ENCODE measurements around the gene LCN15.

The LCN15 gene

DNA sequence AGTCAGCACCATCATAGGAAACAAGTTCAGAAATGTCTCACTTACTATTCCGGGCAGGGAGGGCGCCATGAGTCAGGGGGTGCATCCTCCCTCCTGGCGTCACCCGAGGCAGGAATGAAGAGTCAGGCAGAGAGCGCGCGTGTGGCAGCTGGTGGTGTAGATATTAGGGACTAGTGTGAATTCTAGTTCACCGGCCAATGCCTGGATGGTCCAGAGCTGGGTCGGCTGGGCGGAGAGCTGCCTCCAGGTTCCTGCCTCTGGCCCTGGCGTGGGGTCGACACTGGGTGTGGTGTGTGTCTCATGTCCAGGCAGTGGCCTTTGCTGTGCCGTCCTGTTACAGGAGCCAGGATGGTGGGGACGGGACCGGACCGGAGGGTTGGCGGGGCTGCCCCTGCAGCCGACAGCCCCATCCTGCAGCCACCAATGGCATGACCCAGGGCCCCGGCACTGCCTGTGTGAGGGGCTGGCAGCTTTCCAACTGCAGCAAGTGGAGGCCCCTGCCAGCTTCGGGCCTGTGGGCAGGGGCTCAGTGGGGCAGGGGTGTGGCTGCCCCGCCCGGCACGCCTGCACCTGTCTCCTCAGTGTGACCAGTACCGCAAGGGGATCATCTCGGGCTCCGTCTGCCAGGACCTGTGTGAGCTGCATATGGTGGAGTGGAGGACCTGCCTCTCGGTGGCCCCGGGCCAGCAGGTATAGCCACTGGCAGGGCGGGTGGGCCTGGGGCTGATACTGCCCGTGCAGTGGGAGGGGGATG lies 42.8 kb downstream of the LCN15 start:
- no peaks in the 10 kb centered on the region for H3K27me3 ChIP-seq (ENCODE audit: insufficient read depth, low read length)
- peaks cover 8% of the 10 kb centered on the region for H3K4me1 ChIP-seq (ENCODE audit: insufficient read depth, low read length)
- H3K4me3 ChIP-seq (ENCODE audit: low read length) = no peak overlapping the region
- no peak overlapping the region for H3K27ac ChIP-seq (ENCODE audit: low read length)
- no peaks in the 10 kb centered on the region for H3K9me3 ChIP-seq (ENCODE audit: insufficient read depth, low read depth, low read length)
- peaks cover 42% of the 10 kb centered on the region for H3K36me3 ChIP-seq (ENCODE audit: insufficient read depth, low read depth, low read length)
- no peak overlapping the region for H3K9ac ChIP-seq (ENCODE audit: low read depth, low read length)

DNA sequence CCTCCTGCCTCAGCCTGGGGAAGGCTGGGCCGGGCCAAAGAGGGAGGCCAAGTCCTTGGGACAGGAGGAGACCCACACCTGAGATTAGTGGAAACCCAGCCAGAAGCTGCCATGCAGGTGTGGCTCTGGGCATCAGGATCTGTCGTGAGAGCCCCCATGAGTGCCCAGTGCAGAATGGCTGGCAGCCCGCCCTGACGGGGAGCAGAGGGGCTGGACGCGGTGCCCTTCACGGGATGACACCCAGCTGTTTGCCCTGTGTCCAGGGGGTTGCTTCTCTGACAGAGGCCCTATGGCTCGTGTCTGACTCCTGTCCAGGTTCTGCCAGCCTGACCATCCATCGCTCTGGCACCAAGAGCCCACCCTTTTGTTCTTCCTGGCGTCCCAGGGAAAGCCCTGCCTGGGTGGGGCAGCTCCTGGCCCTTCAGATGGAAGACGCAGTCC lies 43.4 kb downstream of the LCN15 start:
- Histone ChIP-seq H3K4me3 (ENCODE audit: low read length) (no peak overlapping the region), H3K36me3 (ENCODE audit: insufficient read depth, low read depth, low read length) (peaks cover 36% of the 10 kb centered on the region), H3K9me3 (ENCODE audit: insufficient read depth, low read depth, low read length) (no peaks in the 10 kb centered on the region), H3K4me1 (ENCODE audit: insufficient read depth, low read length) (peaks cover 3% of the 10 kb centered on the region; the same call in 1 of the 2 replicates), H3K9ac (ENCODE audit: low read depth, low read length) (no peak overlapping the region), H3K27me3 (ENCODE audit: insufficient read depth, low read length) (no peaks in the 10 kb centered on the region), H3K27ac (ENCODE audit: low read length) (no peak overlapping the region)

DNA sequence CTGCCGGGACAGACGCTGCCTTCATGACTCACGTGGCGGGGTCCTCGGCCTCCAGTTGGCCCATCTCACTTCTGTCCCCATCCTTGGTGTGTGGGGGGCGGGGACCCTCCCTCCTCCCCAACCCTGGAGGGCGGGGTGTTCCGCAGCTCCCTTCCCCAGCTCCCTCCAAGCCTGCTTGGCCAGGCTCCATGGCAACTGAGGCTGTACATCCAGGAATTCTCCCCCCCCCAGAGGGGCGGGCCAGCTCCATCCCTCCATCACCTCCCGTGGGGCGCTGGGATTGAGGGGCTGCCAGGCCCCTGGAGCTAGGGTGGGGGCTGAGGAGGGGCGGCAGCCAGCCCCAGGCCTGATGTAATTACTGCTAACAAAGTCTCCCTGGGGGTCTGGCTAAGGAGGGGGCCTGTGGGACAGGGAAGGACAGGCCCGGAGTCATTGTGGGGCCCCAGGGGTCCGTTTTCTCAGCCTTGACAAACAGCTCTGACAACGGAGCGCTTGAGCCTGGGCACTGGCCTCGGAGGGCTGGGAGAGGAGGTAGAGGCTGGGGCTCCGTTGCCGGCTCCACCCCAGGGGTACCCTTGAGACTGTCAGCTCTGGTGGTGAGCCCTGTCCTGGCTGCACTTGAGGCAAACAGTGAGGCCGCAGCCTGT lies 43.9 kb downstream of the LCN15 start:
- H3K9ac ChIP-seq (ENCODE audit: low read depth, low read length) = no peak overlapping the region
- H3K27ac ChIP-seq (ENCODE audit: low read length) = no peak overlapping the region
- no peaks in the 10 kb centered on the region for H3K27me3 ChIP-seq (ENCODE audit: insufficient read depth, low read length)
- H3K4me1 ChIP-seq (ENCODE audit: insufficient read depth, low read length) = no peaks in the 10 kb centered on the region
- no peaks in the 10 kb centered on the region for H3K9me3 ChIP-seq (ENCODE audit: insufficient read depth, low read depth, low read length)
- H3K4me3 ChIP-seq (ENCODE audit: low read length) = no peak overlapping the region
- H3K36me3 ChIP-seq (ENCODE audit: insufficient read depth, low read depth, low read length) = peaks cover 30% of the 10 kb centered on the region

DNA sequence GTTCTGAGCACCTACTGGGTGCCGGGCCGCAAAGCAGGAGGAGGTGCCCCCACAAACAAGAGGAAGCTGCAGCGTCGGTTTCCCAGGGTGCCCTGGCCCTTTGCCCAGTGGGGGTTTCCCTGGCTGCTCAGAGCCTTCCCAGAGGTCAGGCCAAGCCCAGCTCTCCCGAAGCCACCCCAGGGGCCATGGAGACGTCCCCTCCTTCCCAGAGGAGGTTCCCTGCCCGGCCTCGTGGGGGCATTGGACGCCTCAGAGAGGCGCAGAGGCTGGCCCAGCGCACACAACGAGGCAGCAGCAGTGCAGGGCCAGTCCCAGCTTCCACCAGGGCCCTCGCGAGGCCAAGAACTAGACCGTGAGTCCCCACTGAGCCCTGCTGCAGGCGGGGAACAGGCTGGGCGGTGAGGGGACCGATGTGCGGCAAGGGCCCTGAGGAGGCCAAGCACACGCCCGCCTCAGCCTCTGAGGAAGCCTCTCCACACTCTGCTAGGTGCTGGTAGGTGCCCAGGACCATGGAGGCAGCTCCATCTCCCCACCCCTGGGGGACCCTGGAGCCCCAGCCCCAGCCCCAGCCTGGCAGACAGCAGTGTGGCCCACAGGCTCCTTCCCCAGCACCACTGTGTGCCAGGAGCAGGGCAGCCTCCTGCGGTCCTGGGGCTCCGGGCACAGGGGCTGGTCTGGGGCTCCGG lies 45.0 kb downstream of the LCN15 start:
- Histone ChIP-seq H3K27me3 (ENCODE audit: insufficient read depth, low read length) (no peaks in the 10 kb centered on the region), H3K36me3 (ENCODE audit: insufficient read depth, low read depth, low read length) (peaks cover 20% of the 10 kb centered on the region)

DNA sequence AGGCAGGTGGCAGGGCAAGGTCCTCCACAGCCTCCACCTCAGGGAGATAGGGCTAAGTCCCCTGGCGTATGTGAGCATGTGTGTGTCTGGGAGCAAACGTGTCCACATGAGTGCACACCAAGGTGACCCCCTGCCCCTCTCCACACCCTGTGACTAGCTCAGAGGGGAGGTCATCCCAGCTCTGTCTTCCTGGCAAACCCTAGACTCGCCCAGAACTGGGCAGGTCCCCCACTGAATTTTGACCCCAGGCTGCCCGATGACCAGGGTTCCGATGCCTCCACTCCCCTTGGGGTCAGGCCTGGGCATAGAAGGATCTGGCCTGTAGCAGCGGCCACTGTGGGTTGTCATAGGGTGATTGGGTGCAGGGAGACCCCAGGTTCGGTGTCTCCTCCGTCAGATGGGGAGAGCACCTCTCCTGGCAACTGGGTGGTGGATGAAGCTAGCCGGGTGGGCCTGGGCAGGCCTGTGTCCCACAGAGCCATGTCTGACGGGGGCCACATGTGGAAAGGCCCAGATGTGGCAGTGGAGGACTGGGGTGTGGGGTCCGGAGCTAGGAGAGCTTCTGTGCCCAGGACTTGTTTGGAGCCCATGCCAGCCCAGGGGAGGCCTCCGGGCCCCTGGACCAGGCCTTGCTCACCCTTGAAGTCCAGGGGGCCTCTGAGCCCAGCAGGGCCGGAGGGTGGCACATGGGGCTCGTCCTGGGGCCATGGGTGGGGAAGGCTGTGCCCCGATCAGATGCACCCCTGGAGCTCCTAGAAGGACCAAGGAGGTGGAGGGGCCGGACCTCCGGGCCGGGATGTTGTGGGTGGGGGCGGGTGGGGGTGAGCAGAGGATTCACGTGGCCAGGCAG lies 45.7 kb downstream of the LCN15 start:
- Histone ChIP-seq H3K4me1 (ENCODE audit: insufficient read depth, low read length) (no peaks in the 10 kb centered on the region; the same call in 1 of the 2 replicates), H3K27ac (ENCODE audit: low read length) (no peak overlapping the region), H3K9me3 (ENCODE audit: insufficient read depth, low read depth, low read length) (no peaks in the 10 kb centered on the region), H3K9ac (ENCODE audit: low read depth, low read length) (no peak overlapping the region), H3K4me3 (ENCODE audit: low read length) (no peak overlapping the region), H3K27me3 (ENCODE audit: insufficient read depth, low read length) (no peaks in the 10 kb centered on the region), H3K36me3 (ENCODE audit: insufficient read depth, low read depth, low read length) (peaks cover 12% of the 10 kb centered on the region)

More for the DNA sequence above, 45.0 kb downstream of the LCN15 start:
- Histone ChIP-seq H3K27ac (ENCODE audit: low read length) (no peak overlapping the region), H3K9ac (ENCODE audit: low read depth, low read length) (no peak overlapping the region), H3K4me3 (ENCODE audit: low read length) (no peak overlapping the region), H3K4me1 (ENCODE audit: insufficient read depth, low read length) (no peaks in the 10 kb centered on the region), H3K9me3 (ENCODE audit: insufficient read depth, low read depth, low read length) (no peaks in the 10 kb centered on the region)

DNA sequence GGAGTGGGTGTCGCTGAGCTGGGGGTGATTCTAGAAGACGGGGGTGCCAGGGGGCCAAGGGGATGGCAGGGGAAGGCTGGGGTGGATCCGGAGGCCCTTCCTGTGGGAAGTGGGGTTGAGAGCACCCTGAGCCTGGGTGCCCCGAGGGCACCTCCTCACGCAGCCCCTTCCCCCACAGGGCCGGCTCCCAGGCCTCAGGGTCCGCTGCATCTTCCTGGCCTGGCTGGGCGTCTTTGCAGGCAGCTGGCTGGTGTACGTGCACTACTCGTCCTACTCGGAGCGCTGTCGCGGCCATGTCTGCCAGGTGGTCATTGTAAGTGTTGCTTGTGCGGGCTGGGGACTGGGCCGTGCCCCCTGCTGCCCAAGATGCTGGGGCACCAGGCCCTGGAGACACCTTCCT lies 46.9 kb downstream of the LCN15 start:
- Histone ChIP-seq H3K9ac (ENCODE audit: low read depth, low read length) (no peak overlapping the region), H3K4me3 (ENCODE audit: low read length) (no peak overlapping the region), H3K9me3 (ENCODE audit: insufficient read depth, low read depth, low read length) (no peaks in the 10 kb centered on the region), H3K27me3 (ENCODE audit: insufficient read depth, low read length) (no peaks in the 10 kb centered on the region), H3K4me1 (ENCODE audit: insufficient read depth, low read length) (no peaks in the 10 kb centered on the region; the same call in 1 of the 2 replicates), H3K36me3 (ENCODE audit: insufficient read depth, low read depth, low read length) (peaks cover under 1% of the 10 kb centered on the region; the same call in 1 of the 2 replicates), H3K27ac (ENCODE audit: low read length) (no peak overlapping the region)

DNA sequence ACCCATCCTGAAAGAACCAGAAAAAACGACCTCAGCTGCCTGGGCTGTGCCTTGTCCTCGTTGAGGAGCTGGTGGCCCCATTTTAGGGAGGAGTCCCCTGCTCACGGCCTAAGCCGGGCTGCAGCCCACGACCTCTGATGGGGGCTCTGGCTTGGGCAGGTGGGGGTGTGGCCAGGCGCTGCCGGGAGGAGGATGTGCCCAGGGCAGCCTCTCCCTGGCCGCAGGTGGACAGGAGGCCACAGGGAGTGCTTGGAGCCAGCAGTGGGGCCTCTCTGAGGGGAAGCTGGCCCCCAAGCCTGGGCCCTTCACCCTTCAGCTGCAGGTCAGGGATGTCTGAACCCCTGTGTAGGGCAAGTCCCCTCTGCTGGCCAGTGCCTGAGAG lies 49.4 kb downstream of the LCN15 start:
- no peak overlapping the region for H3K27ac ChIP-seq (ENCODE audit: low read length)
- no peaks in the 10 kb centered on the region for H3K9me3 ChIP-seq (ENCODE audit: insufficient read depth, low read depth, low read length)
- no peak overlapping the region for H3K9ac ChIP-seq (ENCODE audit: low read depth, low read length)
- no peak overlapping the region for H3K4me3 ChIP-seq (ENCODE audit: low read length)
- H3K27me3 ChIP-seq (ENCODE audit: insufficient read depth, low read length) = peaks cover 17% of the 10 kb centered on the region; the same call in 1 of the 2 replicates
- no peaks in the 10 kb centered on the region; the same call in 1 of the 2 replicates for H3K36me3 ChIP-seq (ENCODE audit: insufficient read depth, low read depth, low read length)
- no peaks in the 10 kb centered on the region; the same call in 1 of the 2 replicates for H3K4me1 ChIP-seq (ENCODE audit: insufficient read depth, low read length)

DNA sequence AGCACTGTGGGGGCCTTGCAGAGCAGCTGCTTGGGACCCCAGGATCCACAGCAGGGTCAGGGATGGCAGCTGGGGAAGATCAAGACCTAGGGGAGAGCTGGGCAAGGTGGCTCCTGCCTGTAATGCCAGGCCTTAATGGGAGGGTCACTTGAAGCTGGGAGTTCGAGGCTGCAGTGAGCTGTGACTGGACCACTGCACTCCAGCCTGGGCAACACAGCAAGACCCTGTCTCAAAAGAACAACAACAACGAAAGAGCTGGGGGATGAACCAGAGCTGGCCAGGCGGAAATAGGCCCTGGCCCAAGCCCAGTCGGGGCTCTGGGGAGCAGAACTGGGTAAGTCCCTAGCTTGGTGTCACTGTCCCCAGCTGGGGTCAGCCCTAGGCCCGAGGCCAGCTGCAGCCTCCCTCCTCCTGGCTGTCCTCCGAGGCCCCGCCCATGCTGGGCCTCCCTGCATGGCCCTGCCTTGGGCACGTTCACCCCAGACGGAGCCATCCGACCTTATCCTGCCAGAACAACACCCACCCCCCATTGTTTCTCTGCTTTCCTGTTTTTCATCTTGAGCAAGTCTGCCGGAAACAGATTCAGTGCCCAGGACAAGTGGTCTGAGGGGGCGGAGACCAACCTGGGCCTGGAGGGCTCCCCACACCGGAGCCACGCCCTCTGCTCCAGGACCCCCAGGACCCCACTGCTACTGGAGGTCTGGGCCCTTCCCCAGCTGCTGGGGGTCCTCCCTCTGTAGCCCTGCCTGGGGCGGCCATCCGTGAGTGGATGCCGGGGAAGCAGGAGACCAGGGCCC lies 50.0 kb downstream of the LCN15 start:
- Histone ChIP-seq H3K27me3 (ENCODE audit: insufficient read depth, low read length) (peaks cover 17% of the 10 kb centered on the region; the same call in 1 of the 2 replicates), H3K36me3 (ENCODE audit: insufficient read depth, low read depth, low read length) (no peaks in the 10 kb centered on the region; the same call in 1 of the 2 replicates), H3K4me1 (ENCODE audit: insufficient read depth, low read length) (no peaks in the 10 kb centered on the region; the same call in 1 of the 2 replicates), H3K9me3 (ENCODE audit: insufficient read depth, low read depth, low read length) (no peaks in the 10 kb centered on the region), H3K4me3 (ENCODE audit: low read length) (no peak overlapping the region), H3K27ac (ENCODE audit: low read length) (no peak overlapping the region), H3K9ac (ENCODE audit: low read depth, low read length) (no peak overlapping the region)

DNA sequence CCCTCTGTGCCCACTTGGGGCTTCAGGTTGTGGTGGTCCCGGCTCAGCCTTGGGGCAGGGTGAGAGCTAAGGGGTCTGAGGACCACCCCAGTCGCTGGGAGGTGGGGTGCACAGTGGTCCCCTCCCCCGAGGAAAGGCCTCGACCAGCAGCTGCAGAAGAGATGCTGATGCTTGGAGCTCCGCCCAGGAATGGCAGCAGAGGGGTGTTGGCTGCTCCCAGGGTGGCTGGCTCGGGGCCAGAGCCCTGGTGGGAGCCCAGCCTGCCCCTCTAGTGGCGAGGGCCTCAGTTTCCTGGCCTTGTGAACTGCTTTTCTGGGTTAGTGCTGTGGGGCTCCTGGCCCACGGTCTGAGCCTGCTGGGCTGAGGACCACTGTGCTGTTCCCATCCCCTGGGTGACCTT lies 50.8 kb downstream of the LCN15 start:
- peaks cover 17% of the 10 kb centered on the region; the same call in 1 of the 2 replicates for H3K27me3 ChIP-seq (ENCODE audit: insufficient read depth, low read length)
- H3K4me1 ChIP-seq (ENCODE audit: insufficient read depth, low read length) = no peaks in the 10 kb centered on the region; the same call in 1 of the 2 replicates
- no peaks in the 10 kb centered on the region for H3K9me3 ChIP-seq (ENCODE audit: insufficient read depth, low read depth, low read length)
- peak overlapping the region; percentile 64; the same call in 1 of the 2 replicates for H3K9ac ChIP-seq (ENCODE audit: low read depth, low read length)
- no peaks in the 10 kb centered on the region; the same call in 1 of the 2 replicates for H3K36me3 ChIP-seq (ENCODE audit: insufficient read depth, low read depth, low read length)
- peak overlapping the region; percentile 75 for H3K4me3 ChIP-seq (ENCODE audit: low read length)
- H3K27ac ChIP-seq (ENCODE audit: low read length) = no peak overlapping the region

DNA sequence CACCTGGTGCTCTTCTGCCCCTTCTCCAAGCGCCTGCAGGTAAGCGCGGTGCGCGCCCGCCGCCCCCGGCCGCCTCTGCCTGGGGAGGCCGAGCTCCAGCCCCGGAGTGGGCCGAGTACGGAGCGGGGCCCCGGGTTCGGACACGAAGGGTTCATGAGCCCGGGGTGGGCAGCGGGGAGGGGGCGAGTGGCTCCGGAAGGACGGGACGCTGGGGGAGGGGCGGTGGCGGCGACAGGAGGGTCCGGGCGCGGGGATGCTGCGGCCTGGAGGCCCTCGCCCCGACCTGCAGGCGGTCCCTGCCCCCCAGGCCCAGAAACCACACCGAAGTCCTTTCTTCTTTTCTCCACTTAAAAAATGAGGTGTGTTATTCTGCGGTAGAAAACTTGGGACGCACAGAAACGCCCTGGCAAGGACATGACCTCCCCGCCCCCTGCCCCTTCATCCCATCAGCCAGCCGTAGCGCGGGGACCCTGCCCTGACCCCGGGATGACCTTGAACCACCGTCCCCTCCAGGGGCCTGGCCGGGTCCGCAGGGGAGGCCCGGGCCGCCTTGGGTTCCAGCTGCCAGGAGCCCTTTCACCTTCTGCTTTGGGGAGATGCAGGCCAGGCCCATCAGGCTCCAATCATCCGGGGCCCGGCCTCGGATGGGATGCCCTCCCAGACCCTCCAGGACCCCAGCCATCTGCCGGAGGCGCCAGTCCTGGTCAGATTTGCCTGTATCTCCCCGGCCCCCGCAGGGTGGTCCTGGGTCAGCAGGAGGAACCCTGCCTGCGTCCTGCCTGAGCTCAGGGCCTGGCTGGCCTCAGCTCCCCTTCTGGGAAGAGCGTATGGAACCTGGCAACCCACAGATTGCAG lies 51.4 kb downstream of the LCN15 start:
- Histone ChIP-seq H3K9me3 (ENCODE audit: insufficient read depth, low read depth, low read length) (no peaks in the 10 kb centered on the region), H3K4me3 (ENCODE audit: low read length) (peak overlapping the region; percentile 75), H3K36me3 (ENCODE audit: insufficient read depth, low read depth, low read length) (no peaks in the 10 kb centered on the region; the same call in 1 of the 2 replicates), H3K9ac (ENCODE audit: low read depth, low read length) (peak overlapping the region; percentile 64; the same call in 1 of the 2 replicates), H3K4me1 (ENCODE audit: insufficient read depth, low read length) (no peaks in the 10 kb centered on the region; the same call in 1 of the 2 replicates), H3K27ac (ENCODE audit: low read length) (no peak overlapping the region), H3K27me3 (ENCODE audit: insufficient read depth, low read length) (peaks cover 17% of the 10 kb centered on the region; the same call in 1 of the 2 replicates)

Data from iPS-20b (cell line).